ENCODE data around the gene FAM124B.

DNA sequence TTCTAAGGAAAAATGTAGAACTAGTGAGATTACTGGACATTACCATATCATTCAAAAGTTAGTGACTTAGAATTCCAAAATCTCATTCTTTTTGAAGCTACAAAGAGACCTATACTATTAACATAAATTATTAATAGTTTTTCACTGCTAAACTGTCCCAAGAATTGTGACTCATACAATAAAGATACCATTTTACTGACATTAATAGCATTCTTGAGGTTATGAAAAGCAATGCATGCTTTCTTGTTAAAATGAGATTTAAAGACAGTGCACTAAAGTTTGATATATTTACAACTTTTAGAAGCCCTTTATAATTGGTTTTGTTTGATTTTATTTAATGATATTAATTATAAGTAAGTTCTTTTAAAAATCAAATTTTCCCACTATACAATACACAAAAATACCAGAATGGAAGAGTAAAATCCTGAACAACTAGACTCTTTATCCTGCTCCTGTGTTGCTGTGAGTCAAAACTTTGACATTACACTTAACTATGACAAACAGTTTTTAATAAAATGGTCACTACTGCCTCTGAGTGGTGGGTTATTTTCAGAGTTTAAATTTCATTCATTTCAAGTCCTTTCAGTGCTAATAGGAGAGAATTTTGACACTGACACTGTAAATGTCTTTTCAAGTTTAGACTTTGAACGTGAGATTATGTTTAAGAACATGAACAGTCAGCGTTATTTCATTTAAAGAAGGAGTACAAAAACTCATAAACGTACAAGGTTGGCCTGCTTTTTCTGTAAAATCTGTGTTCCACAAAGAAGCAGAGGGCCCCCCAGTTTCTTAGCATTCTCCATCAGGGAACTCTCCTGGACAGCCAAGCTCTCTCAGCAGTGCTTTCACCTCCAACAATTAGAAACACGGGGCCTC is 54.5 kb downstream of the FAM124B start:
- TF ChIP-seq POLR2A (IDR thresholded peaks at IDR 0.05) (no peak), CTCF (IDR thresholded peaks at IDR 0.05) (no peak)

Data from heart left ventricle (tissue), 13 donors.